Forelimb muscle (tissue), 1 donor: ENCODE results near the gene NMT2. TPM values are rescaled to one million over a fixed set of nuclear protein-coding genes. Genes with fewer than 3 reads are reported as not detected.

Experiments used
- DNase-seq: peaks from one replicate; pipeline ENCODE4 v3.0.0-alpha.2; 2013; ENCODE audit warnings: low read depth
- polyA plus RNA-seq: library from polyadenylated mRNA; unstranded; fragments of 120-200 nt; gene quantifications from one replicate; pipeline ENCODE4 v1.2.1, GENCODE V29; 2013; ENCODE audit not compliant: insufficient read length

NMT2 gene
- polyA plus RNA-seq, 1 donor = 16.6 TPM

DNA sequence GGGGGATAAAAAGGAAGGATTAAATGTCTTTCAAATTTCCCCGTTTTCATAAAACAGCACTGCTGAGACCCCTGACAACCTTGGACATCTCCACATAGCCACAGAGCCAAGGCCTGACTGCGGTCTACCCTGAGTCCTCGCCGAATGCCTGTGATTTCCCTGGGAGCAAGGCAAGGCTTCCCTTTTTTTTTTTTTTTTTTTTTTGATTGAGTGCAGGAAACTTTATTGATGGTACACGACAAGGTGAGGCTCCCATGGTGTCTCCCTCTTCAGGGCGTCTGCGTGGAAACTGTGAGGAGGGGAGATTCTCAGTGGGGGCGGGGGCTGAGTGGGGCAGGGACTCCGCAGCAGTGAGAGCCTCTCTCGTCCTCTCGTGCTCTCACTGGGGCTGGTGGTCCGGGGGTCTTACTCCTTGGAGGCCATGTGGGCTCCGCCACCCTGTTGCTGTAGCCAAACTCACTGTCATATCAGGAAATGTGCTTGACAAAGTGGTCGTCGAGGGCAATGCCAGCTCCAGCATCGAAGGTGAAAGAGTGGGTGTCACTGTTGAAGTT, 75.6 kb downstream of the NMT2 start:
- DNase-seq = no peak

DNA sequence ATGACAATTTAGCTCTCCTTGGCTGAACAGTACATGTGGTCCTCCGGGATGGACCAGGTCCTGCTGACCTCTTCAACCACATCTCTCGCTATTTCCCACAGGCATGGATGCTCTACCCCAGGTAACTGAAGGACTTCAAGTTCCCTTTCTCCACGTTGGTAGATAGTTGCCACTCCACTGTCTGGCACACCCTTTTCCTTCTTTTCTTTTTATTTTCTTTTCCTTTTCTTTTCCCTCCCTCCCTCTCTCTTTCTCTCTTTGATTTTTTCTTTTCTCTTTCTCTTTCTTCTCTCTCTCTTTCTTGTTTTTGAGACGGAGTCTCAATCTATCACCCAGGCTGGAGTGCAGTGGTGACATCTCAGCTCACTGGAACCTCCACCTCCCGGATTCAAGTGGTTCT, 77.1 kb downstream of the NMT2 start:
- no peak for DNase-seq

DNA sequence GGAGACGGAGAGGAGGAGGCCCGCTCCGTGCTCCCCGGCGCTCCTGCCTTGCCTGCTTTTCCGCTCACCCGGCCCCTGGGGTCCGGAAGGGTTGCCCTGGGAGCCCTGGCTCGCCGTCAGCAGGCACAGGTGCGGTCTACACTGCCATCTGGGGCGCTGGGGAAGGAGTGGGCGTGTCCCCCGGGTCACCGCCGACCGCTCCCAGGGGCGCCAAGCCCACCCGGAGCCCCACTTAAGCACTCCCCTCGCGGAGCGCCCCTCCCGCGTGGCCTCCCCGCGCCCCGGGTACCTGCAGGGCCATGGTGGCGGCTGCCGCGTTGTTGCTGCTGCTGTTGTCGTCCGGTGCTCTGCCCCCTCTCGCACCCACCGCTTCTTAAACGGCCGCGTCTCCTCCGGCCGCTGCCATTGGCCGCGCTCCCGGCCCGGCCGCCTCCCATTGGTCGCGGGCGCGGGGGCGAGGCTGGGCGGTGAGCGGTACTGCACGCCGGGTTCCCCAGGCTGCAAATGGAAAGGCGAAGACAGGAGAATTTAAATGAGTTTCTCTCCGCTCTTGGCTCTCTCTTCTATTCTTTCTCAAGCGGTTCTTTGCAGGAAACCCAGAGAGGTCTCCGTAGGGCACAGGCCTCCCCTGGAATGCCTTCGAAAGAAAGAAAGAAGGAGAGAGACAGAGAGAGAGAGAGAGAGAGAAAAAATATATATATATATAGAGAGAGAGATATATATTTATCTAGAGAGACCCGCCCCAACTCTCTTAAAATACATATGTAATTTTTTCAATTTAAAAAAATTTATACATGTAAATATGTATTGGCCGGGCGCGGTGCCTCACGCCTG, 79.8 kb downstream of the NMT2 start, which contains the start of gene ACBD7:
ACBD7 (minus strand) TSS at position 349 of the 834 bp plus-strand sequence; CDS start at position 301, 48 bp downstream.
- DNase-seq = no peak

DNA sequence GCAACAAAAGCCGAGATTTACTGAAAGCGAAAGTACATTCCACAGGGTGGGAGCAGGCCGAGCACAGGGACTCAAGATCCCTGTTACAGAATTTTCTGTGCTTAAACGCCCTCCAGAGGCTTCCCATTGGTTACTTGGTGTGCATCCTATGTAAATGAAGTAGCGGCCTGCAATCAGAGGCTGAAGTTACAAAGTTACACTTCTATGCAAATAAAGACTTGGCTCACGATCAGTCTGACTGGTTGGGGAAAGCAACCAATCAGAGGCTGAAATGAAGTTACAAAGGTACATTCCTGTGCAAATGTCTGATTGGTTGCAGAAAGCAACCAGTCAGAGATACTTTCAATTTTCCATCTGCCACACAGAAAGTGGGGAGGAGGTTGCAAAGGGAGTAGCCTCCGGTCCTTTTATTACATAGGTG, 84.0 kb downstream of the NMT2 start:
- DNase-seq = peak; percentile 71

DNA sequence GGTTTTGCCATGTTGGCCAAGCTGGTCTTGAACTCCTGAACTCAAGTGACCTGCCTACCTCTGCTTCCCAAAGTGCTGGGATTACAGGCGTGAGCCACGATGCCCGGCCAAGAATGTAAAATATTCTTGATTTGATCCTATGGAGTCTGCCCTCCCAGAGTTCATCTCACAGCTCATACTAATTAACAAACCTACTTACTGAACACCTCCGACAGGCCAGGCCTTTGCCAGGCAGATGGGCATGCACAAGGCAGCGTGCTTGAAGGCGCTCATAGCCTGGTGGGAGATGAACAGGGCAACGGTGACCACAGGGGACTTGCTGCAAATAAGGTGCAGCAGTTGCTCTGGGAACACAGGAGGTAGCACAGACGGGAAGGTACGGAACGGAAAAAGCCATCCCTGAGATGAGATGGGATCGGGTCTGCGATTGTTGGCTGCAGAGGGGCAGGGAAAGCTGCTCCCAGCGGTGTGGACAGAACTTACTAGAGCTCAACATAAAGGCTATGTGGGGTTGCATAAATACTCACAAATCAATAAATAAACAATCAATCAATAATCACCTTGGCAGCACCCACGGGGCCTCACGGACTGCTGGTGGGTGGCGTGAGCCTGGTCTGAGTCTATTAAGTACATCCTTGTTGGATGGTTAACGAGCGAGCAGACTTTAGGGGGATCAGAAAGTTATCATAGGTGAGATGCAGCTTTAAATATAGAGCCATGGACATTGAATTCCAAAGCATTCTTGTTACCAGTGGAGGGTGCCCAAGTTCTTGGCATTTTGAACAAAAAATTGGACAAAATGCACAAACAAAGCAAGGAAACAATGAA, 84.6 kb downstream of the NMT2 start:
- DNase-seq = no peak

DNA sequence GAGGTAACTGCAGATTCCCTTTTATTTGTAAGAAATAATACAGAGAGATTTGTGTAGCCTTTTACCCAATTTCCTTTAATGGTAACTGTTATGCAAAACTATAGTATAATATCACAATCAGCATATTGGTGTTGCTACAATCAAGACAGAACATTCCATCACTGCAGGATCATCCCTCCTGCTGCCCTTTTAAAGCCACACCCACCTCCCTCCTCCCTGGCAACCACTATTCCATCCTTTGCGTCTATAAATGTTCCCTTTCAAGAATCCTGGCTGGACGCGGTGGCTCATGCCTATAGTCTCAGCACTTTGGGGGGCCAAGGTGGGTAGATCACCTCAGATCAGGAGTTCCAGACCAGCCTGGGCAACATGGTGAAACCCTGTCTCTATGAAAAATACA, 93.1 kb downstream of the NMT2 start:
- DNase-seq = no peak

DNA sequence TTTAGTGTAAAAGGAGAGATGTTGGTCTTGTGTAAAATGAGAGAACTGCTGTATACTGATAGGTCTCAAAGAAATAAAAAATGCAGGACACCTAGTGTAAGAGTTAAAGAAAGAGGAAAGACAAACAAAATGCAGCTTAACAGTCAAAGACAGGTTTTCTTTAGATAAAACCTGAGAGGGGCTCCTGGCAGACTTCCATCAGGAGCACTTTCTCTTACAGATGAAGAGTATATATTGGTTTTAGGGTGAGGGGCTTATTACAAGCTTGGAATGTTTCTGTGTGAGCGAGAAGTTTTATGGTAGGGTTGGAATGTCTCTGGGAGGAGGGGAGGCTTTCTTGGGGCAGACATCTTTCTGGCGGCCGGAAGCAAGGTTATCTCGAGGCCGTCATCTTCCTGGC, 96.1 kb downstream of the NMT2 start:
- DNase-seq = no peak

DNA sequence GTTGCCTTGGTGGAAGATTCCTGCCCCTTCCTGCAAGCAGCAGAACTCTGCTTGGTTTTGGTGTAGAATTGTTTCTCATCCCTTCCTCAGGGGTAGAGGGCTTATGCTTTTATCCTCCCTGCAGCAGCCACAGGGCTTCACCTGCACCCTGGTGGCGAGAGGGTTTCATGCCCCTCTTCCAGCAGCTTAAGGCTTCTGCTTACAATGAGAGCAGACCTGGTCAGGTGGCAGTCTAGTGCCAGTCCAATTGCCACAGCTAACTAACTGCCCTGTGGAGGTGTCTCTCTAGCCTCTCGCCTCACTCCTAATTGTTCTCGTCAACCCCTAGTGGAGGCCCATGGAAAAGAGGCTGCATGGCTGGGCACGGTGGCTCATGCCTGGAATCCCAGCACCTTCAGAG, 99.3 kb downstream of the NMT2 start:
- DNase-seq = no peak

DNA sequence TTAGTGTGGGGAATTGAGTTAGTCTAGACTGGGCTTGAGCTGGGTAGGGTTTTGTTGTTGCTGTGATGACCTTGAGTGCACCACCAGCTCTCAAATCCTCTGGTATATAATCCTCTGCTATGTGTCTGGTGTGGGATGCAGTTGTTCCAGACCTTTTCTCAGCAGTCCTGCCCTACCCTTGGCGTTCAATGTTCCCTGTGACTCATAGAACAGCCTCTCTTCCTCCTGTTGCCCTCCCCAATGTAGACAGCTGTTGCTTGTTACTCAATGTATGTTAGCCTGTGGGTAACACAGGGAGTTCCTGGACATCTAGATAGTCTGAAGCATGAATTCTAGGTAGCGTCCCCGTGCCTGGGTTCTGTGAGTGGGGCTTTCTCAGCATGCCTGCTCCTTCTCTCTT, 99.7 kb downstream of the NMT2 start:
- no peak for DNase-seq

DNA sequence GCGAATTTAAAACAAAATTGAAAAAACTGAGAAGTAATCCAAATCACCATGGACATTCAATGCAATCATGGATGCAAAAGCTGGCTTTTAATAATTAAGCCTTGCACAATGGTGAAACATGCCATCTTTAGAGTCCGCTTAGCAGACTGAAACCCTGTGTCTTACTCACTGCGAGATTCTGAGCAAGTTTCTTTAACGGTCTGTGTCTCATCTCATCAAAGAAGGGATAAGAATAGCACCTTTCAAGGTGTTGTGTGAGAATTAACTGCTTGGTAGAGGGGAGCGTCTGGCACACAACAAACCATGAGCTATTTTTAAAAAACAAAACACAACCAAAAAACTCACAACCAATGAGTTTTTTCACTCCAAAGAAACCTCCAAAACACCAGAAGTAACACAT, 101.3 kb downstream of the NMT2 start:
- no peak for DNase-seq

DNA sequence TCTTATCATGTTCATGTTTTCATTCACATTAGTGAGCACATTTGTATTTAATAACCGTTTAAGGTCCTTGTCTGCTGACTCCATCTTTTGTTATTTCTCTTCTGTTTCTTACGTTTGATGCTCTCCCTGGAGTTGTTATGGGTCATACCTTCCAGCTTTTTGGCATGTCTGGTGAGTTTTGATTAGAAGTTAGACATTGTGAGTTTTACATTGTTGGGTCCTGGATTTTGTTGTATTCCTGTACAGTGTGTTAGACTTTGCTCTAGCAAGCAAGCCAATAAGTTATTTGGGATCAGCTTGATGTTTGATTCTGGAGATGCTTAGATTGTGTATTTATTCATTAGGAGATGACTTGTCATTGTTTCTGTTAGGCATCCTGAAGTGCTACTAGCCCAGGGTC, 107.9 kb downstream of the NMT2 start:
- no peak for DNase-seq

DNA sequence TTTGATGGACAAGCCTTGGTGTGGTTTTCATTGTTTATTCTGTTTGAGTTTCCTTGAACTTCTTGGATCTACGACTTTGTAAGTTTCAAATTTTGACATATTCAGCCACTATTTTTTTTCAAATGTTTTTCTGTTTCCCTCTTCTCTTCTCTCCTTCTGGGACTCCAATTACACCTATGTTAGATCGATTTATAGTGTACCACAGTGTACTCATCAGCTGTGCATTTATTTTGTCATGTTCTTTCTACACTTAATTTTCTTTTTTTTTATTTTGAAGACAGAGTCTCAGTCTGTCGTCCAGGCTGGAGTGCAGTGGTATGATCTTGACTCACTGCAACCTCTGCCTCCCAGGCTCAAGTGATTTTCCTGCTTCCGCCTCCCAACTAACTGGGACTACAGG, 108.6 kb downstream of the NMT2 start:
- no peak for DNase-seq

DNA sequence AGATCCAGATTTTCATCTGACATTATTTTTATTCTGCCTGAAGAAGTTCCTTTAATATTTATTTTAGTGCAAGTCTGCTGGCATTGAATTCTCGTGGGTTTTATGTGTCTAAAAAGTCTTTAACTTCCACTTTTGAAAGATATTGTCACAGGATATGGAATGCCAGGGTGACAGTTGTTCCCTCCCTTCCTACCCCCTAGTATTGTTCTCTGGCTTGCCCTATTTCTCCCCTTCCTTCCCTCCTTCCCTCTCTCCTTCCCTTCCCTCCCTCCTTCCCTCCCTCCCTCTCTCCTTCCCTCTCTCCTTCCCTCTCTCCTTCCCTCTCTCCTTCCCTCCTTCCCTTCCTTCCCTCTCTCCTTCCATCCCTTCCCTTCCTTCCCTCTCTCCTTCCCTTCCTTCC, 109.8 kb downstream of the NMT2 start:
- DNase-seq = no peak

Other genes with a start within 250 kb of the NMT2 start
- 9.8 TPM for gene DCLRE1C, start 214.6 kb downstream of the NMT2 start, polyA plus RNA-seq
- 0.91 TPM for gene MEIG1, start 209.3 kb downstream of the NMT2 start, polyA plus RNA-seq
- gene OLAH, start 124.8 kb downstream of the NMT2 start, polyA plus RNA-seq = 0.08 TPM
- 0.94 TPM for gene ACBD7, start 79.9 kb downstream of the NMT2 start, polyA plus RNA-seq
- gene RPP38, start 71.3 kb downstream of the NMT2 start, polyA plus RNA-seq = 11.9 TPM
- 27.2 TPM for gene FAM171A1, start 202.6 kb upstream of the NMT2 start, polyA plus RNA-seq